GM21515 (cell line): Measurements from ENCODE around the gene LUC7L.
"Not testable (repeated sequence)": the region's sequence is repeated elsewhere in the genome, so short reads cannot be mapped to it uniquely, and the experiment has no call there.

Experiments used
- ATAC-seq: cut with Tn5 transposase; IDR thresholded peaks from one replicate; pipeline ENCODE4 v1.9.1; 2021; ENCODE audit not compliant: unreplicated experiment

LUC7L gene

DNA sequence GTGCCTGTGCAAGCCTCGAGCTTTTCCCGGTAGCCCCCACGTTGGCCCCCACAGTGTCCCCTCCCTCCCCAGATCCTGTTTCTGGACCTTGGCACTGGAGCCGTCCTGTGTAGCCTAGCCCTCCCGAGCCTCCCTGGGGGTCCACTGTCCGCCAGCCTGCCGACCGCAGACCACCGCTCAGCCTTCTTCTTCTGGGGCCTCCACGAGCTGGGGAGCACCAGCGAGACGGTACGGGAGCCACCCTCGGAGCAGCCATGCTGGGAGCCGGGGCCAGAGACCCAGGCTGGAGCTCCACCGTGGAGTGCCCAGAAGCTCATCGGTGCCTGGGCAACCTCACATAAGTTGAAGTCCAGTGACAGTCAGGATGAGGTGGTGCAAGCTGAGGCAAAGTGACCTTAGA lies 34.7 kb upstream of the LUC7L start:
- ATAC-seq, result no peak

DNA sequence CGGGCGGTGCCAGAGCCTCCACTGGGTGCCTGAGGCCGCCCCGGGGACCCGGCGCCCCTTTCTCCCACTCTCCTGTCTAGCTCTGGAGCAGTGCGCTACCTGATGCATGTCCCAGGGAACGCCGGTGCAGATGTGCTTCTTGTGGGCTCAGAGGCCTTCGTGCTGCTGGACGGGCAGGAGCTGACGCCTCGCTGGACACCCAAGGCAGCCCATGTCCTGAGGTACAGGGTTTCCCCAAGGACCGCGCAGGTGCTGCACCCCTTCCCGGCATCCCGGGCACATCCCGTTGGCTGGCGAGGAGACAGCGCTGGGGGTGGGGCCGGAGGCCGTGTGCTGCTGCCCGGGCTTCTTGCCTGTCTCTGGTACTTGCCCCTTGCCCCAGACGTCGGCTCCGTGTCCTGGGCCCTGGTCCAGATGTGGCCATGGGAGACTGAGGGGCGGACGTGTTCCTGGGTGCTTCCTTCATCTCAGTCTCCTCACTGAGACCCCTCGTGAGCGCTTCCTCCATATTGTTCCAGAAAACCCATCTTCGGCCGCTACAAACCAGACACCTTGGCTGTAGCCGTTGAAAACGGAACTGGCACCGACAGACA lies 34.0 kb upstream of the LUC7L start:
- no peak for ATAC-seq

DNA sequence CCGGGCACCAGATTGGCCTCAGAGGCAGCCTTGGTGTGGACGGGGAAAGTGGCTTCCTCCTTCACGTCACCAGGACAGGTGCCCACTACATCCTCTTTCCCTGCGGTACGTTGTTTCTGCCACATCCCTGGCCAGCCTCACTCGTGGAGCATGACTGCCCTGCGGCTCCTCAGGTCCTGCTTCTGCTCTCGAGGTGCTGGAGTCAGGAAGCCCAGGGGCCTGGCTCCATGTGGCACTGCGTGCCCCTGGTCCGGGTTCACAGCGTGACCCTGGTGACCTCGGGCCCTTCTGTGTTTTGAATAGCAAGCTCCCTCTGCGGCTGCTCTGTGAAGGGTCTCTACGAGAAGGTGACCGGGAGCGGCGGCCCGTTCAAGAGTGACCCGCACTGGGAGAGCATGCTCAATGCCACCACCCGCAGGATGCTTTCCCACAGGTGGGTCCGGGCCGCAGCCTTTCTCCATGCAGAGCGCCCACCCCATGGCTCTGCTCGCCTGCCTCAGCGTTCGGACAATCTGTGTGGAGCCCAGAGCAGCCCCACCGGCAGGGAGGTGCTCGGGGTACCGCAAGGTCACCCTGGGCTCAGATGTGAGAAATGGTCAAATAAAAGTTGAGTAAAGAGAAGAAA lies 33.0 kb upstream of the LUC7L start:
- ATAC-seq, result no peak

DNA sequence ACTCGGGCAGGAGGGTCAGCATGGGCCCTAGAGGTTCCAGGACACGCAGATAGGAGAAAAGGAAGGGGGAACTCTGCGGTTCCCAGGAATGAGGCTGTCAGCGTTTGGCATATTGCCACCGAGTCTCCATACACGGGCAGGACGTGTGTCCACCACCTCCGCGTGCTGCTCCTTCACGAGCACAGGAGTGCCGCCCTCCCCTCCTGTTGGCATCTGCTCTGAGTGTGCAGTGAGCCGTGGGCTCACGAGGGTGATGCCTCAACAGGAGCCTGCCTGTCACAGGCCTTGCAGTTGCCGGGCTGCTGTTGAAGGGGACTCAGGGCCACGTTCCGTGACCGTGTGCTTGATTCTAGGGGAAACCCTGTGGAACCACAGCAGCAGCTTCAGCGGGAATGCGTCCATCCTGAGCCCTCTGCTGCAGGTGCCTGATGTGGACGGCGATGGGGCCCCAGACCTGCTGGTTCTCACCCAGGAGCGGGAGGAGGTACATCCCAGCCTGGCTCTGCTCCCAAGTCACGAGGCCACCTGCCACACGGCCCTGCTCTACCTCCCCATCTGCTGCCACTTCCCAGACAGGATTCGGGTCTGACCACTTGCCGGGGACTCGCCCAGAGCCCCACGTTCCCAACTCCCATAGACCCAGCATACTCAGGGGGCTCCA lies 31.9 kb upstream of the LUC7L start:
- no peak for ATAC-seq

DNA sequence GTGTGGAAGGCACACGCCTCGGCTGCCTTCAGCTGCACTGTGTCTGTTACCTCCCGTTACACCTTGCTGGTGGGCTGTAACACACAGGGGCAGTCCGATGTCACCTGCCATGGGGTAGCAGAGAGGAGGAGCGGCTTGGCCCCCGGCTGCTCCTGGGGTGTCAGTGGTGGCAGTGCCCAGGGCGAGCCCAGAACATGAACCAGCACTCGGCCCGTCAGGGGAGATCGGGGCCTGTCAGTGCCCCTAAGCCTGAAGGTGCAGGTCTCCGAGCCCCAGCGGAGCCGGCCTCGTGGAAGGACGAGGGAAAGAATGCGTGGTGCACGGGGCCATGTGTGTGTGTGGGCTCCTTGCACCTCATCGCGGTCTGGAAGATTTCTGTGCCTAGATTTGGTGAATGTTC lies 31.1 kb upstream of the LUC7L start:
- ATAC-seq, result no peak

DNA sequence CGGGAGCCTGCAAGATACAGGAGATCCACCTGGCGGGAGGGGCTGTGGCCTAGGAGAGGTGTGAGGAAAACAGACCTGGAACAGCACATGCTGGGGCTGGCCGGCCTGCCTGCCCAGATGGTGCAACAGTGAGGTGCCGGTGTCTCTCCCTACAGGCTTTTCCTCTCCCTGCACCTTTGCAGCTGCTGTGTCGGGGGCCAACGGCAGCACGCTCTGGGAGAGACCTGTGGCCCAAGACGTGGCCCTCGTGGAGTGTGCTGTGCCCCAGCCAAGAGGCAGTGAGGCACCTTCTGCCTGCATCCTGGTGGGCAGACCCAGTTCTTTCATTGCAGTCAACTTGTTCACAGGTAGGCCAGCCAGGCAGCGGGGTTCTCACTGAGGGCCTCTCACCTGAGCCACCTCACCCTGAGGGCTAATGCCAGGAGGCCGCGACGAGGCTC lies 30.6 kb upstream of the LUC7L start:
- no peak for ATAC-seq

DNA sequence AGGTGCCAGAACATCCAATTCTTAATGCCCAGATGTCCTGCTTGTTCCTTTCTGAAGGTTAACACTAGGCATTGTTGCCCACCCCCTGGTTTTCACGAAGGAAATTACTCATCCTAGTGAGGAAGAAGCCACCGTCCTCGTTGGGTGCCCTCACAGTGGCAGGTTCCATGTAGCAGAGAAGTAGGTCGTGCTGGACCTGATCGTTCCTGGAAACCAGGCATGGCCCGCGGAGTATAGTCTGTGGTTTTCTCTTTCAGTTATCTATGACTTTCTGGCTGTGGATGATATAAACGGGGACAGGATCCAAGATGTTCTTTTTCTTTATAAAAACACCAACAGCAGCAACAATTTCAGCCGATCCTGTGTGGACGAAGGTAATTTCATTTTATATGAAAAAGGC lies 30.0 kb upstream of the LUC7L start:
- no peak for ATAC-seq

DNA sequence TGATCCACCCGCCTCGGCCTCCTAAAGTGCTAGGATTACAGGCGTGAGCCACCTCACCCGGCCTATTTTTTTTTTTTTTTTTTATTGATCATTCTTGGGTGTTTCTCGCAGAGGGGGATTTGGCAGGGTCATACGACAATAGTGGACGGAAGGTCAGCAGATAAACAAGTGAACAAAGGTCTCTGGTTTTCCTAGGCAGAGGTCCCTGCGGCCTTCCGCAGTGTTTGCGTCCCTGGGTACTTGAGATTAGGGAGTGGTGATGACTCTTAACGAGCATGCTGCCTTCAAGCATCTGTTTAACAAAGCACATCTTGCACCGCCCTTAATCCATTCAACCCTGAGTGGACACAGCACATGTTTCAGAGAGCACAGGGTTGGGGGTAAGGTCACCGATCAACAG lies 28.8 kb upstream of the LUC7L start:
- not testable (repeated sequence) for ATAC-seq

DNA sequence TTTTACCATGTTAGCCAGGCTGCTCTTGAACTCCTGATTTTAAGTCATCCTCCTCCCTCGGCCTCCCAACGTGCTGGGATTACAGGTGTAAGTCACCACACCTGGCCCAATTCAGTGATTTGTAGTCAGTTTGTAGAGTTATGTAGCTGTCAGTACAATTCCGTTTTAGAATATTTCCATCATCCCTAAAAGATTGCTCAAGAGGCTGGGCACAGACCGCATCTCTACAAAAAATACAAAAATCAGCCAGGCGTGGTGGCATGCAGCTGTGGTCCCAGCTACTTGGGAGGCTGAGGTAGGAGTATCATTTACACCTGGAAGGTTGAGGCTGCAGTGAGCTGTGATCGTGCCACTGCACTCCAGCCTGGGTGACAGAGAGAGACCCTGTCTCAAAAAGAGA lies 25.9 kb upstream of the LUC7L start:
- ATAC-seq, result no peak

DNA sequence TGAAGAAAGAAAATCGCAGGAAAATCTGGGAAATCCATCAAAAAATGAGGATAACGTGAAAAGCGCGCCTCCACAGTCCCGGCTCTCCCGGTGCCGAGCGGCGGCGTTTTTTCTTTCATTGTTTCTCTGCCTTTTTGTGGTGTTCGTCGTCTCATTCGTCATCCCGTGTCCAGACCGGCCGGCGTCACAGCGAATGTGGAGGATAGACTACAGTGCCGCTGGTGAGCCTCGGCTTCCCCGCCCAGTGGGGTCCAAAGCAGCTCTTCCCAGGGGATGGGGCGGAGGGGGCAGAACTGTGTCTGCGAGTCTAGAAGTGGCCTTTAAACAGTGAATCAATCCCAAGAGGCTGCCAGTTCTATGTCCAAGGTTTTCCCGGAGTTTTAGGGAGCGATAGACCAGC lies 25.2 kb upstream of the LUC7L start:
- ATAC-seq, result no peak

DNA sequence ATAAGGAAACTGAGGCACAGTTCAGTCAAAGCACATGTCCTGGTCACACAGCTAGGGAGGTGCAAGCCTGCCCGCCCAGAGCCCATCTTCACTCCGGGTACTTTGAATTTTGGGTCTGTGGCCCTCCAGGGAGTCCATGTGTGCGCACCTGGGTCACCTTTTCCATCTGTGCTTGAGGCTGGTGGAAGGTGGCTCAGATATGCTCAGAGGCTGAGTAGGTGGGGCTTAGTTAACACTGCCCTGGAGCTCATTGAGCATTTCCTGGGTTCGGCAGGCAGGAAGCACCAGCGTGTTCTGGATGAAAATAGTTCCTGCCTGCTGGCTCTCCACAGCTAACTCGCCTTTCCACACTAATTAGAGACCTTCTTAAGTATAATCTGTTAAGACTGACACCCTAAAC lies 24.6 kb upstream of the LUC7L start:
- ATAC-seq, result no peak

DNA sequence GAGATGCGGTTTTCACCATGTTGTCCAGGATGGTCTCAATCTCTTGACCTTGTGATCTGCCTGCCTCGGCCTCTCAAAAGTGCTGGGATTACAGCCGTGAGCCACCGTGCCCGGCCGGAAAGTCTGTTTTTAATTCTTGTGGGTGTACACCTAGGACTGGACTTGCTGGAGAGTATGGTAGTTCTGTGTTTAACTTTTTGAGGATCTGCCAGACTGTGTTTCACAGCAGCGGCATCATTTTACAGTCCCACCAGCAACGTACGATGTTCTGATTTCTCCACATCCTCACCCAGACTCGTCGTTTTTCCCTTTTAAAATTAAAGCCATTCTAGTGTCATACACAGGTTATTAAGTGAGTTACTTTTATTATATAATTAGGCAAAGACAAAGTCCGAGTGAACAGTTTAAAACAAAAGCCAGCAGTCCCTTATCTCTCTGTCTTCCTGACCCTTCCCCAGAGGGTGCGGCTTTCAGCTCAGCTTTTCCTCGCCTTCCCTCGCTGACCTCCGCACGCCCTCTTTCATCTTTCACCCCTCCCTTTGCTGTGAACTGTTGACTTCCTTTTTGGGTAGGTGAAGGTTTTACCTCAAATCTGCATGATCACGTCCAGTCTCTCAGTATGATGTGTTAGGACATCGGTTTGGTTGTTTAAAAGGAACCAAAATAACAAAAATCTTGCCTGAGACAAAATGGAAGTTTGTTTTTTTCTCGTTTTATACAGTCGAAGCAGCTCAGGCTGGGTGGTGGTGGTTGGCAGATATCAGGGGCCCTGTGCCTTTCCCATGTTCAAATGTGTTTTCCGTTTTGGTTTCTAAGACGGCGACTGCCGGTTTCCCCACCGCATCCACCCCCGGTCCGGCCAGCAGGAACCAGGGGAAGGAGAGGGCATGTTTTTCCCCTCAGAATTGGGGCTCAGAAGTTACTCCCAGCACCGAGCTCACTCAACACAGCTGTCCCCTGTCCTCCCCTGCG lies 23.4 kb upstream of the LUC7L start:
- no peak for ATAC-seq

DNA sequence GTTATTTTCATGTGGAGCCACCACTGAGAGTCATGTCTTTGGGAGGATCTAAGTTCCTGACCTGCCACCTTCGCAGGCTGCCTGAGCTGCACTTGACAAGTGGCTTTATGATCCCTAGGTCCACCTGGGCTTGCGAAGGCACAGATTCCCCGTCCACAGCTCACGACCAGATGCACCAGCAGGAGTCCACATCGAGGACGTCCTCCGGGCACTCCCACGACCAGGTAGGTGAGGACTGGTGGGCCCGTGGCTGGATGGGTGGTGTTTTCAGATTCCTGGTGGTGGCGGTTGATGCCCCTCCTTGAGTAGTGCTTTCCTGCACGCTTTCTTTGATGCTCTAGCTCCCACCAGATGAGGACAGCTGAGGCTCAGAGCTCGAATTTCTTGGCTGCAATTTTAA lies 20.2 kb upstream of the LUC7L start:
- ATAC-seq, result no peak

DNA sequence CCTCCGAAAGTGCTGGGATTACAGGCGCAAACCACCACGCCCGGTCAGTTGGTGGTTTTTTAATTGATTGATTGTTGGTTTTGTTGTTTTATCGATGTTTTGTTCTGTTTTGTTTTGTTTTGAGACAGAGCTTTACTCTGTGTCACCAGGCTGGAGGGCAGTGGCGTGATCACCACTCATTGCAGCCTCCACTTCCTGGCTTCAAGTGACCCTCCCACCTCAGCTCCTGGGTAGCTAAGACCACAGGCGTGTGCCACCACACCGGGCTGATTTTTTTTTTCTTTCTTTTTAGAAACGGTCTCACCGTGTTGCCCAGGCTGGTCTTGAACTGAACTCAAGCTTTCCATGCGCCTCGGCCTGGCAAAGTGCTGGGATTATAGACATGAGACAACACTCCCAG lies 17.8 kb upstream of the LUC7L start:
- ATAC-seq, result no peak

DNA sequence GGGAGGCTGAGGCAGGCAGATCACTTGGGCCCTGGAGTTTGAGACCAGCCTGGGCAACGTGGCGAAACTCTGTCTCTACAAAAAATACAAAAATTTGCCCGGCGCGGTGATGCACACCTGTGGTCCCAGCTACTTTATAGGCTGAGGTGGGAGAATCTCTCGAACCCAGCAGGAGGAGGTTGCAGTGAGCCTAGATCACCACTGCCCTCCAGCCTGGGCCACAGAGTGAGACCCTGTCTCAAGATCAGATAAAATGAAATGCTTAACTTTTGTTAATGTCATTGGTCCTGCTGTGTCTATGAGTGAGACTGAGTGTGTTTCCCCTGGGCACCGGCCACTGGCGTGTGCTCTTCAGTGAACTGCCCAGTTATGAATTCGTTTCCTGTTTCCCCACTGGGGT lies 15.9 kb upstream of the LUC7L start:
- no peak for ATAC-seq

DNA sequence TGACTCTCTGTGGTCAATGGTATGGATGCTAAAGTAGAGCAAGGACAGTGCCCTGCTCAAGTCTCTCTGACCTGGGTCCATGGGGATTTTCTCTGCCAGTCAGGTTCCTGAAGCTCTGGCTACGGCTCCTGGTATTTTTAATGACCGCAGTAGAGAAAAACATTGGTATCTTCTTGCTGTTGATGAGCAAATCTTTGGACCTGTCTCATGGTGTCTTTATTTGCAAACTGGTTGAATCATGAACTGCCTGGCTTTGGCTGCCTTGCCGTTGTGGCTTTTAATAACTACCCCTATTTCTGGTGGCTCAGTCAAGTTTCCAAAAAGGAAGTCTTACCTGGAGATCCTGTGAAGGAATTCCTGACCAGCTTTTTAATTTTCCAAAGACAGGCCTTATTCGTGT lies 14.1 kb upstream of the LUC7L start:
- ATAC-seq, result no peak

DNA sequence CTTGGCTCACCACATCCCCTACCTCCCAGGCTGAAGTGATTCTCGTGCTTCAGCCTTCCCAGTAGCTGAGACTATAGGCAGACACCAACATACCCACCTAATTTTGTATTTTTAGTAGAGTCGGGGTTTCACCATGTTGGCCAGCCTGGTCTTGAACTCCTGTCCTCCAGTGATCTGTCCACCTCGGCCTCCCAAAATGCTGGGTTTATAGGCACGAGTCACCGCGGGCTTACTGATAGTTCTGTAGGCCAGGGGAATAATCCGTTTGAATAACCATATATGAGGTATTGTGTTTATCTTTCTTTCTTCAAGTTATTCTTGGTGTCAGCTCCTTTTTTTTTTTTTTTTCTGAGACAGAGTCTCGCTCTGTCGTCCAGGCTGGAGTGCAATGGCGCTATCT lies 13.0 kb upstream of the LUC7L start:
- ATAC-seq, result no peak

DNA sequence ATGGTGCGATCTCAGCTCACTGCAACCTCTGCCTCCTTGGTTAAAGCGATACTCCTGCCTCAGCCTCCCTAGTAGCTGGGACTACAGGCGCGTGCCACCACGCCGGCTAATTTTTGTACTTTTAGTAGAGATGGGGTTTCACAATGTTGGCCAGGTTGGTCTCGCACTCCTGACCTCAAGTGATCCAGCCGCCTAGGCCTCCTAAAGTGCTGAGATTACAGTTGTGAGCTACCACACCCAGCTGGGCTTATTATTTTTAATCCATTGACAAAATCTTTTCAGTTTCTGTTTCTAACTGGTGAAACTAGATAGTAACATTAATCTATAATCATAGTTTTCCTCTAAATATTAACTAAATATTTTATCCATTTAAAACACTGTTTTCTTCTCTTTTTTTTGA lies 11.3 kb upstream of the LUC7L start:
- ATAC-seq, result no peak

DNA sequence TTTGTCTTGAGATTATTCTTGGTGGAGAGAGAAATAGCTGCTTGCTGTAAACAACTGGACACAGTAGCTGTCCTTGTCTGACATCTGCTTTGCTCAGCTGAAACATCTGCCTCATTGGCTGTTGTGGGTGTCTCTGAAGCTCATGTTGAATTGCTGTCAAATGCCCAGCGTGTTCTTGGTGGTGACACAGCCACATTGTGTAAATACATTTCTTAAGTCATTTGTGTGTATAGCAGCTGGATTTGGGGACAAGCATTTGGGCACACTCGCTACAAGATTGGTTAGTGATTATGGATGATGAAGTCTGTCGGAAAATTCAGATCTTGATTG lies 10.7 kb upstream of the LUC7L start:
- no peak for ATAC-seq

DNA sequence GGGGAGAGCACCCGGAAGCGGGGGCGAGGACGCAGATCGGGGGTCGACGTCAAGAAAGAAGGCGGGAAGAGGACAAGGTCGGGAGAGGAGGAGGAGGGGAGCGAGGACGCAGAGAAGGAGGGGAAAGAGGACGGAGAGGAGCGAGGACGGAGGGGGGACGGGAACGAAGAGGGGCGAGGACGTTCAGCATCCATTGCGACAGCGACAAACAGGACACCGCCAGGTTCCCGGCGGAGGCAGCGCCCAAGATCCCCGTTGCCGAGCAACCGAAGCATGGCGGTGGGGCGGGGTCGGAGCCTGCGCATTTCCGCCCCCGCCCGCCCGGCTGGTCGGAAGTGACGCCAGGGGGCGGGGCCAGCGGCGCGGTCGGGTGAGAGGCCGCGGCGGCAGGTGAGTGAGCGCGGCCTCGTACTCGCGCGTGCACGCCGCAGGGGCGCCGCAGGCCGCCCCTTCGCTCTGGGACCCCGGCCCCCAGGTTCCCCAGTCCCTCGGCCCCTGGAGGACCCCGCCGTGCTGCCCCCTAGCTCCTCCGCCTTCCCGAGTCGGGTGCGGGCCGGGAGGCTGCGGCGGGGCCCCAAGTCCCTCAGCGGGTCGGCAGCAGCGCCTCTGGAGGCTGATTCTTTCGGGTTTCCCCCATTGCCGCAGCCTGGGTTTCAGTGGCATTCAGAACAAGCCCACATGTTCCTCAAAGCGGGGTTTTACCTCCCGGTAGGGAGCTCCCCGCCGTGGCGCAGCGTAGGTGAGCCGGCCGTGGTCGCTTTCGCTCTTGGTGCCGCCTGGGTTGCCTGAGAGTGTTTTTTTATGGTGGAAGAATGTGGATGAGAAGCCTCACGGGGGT lies 5.4 kb upstream of the LUC7L start, which contains the start of gene FAM234A:
Gene FAM234A, plus strand, starts transcription at position 354 of the 838 bp plus-strand sequence. CDS start 19,593 bp downstream, outside the sequence.
- peak; percentile 73 for ATAC-seq

DNA sequence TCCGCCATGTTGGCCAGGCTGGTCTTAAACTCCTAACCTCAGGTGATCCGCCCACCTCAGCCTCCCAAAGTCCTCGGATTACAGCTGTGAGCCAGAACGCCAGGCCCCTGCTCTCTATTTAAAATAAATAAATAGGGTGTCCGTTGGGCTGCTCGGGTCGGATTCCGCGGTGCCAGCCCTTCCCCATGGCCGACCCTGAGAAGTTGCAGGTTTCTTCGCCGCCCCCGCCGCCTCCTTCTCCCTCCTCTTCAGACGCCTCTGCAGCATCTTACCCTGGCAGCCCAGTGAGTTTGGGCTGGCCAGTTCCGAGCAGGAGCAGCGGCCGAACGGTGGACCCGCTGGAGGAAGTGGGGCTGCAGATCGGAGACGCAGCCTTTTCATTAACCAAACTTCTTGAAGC lies 1.7 kb upstream of the LUC7L start:
- no peak for ATAC-seq
